ENCODE data around the gene ZG16. TPM values are rescaled to one million over a fixed set of nuclear protein-coding genes. Genes with fewer than 3 reads are reported as not detected.
A peak's percentile ranks its signal among the peaks of the same experiment; 100 is the strongest.

The ZG16 gene
- total and polyA plus RNA-seq, 9 of the 15 experiments (the other 6 are each of a cell fraction or from before 2014, with no cell fraction given), result 0.04 TPM; not detected in 8

DNA sequence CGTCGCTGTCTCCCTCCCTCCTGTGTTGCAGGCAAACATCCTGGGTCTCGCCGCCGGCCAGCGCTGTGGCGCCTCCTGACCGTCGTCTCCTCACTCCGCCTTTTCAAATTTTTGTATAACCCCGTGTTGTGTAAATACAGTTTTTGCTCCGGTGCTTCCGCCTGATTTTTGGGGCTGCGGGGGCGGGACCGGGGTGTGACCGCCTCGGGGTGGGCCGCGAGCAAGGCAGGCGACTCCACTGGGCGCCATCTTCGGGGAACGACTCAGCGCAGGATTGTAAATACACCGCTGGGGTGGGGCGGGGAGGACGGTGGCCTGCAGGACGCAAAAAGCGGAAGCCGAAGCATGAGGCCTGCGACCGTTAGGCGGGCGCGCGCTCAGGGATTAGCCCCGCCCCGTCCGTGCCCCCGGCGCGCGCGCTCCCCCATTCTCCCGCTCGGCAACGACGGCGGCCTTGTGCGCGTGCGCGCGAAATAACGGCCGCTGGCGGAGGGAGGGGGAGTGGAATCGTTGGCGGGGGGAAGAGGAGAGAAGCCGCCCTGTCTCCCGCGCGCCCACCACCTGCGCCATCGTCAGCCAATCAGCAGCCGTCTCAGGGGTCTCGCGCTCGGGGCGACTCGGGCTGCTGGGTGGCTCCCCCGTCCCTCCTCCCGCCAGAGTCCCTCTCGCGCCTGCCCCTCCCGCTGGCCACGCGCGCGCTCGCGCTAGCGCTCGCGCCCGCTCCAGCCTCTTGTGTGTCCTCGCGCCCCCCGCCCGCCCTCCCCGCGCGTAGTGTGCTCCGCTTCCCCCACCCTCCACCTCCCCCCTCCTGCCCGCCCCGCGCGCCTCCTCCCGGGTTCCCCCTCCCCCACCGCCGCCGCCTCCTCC lies 27.4 kb downstream of the ZG16 start (continued):
- TF ChIP-seq, protein P1, sequence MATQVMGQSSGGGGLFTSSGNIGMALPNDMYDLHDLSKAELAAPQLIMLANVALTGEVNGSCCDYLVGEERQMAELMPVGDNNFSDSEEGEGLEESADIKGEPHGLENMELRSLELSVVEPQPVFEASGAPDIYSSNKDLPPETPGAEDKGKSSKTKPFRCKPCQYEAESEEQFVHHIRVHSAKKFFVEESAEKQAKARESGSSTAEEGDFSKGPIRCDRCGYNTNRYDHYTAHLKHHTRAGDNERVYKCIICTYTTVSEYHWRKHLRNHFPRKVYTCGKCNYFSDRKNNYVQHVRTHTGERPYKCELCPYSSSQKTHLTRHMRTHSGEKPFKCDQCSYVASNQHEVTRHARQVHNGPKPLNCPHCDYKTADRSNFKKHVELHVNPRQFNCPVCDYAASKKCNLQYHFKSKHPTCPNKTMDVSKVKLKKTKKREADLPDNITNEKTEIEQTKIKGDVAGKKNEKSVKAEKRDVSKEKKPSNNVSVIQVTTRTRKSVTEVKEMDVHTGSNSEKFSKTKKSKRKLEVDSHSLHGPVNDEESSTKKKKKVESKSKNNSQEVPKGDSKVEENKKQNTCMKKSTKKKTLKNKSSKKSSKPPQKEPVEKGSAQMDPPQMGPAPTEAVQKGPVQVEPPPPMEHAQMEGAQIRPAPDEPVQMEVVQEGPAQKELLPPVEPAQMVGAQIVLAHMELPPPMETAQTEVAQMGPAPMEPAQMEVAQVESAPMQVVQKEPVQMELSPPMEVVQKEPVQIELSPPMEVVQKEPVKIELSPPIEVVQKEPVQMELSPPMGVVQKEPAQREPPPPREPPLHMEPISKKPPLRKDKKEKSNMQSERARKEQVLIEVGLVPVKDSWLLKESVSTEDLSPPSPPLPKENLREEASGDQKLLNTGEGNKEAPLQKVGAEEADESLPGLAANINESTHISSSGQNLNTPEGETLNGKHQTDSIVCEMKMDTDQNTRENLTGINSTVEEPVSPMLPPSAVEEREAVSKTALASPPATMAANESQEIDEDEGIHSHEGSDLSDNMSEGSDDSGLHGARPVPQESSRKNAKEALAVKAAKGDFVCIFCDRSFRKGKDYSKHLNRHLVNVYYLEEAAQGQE (IDR thresholded peaks at IDR 0.05; ENCODE audit: borderline replicate concordance), result no peak
- TF ChIP-seq, protein P1 (CRISPR knock-in tag; IDR thresholded peaks at IDR 0.05; ENCODE audit: low read depth), result peak; percentile 76
- TF ChIP-seq JUND (IDR thresholded peaks at IDR 0.05; ENCODE audit: borderline replicate concordance, low read depth, low read length) (peak; percentile 77), JUND (tag; IDR thresholded peaks at IDR 0.05; ENCODE audit: borderline replicate concordance, low read depth, low read length) (peak; percentile 34; the same call in 1 of the 3 replicates), ZNF431 (CRISPR knock-in tag; IDR thresholded peaks at IDR 0.05) (peak; percentile 29; the same call in 1 of the 2 replicates), ZNF79 (CRISPR knock-in tag; IDR thresholded peaks at IDR 0.05; ENCODE audit: low read depth) (no peak), ZNF668 (CRISPR knock-in tag; IDR thresholded peaks at IDR 0.05) (0 out of 2 replicates have a peak, but pooled peaks have one; percentile 47), TBP (optimal IDR thresholded peaks at IDR 0.05; ENCODE audit: low read depth, low read length) (peak; percentile 74), HNRNPLL (IDR thresholded peaks at IDR 0.05; ENCODE audit: low read depth, low read length, poor library complexity, severe bottlenecking) (peak; percentile 86), HMG20B (CRISPR knock-in tag; IDR thresholded peaks at IDR 0.05) (no peak), HIVEP1 (CRISPR knock-in tag; IDR thresholded peaks at IDR 0.05) (no peak), PML (IDR thresholded peaks at IDR 0.05; ENCODE audit: low read length) (peak; percentile 78), ELF2 (CRISPR knock-in tag; IDR thresholded peaks at IDR 0.05) (no peak), CHD2 (IDR thresholded peaks at IDR 0.05; ENCODE audit: low read depth, low read length) (peak; percentile 57; the same call in 1 of the 2 replicates), RBM39 (optimal IDR thresholded peaks at IDR 0.05; ENCODE audit: low read depth, low read length) (no peak), ELF1 (tag; IDR thresholded peaks at IDR 0.05) (peak; percentile 77), CHCHD3 (CRISPR knock-in tag; IDR thresholded peaks at IDR 0.05) (no peak), SMARCB1 (IDR thresholded peaks at IDR 0.05; ENCODE audit: insufficient read length, low read depth) (no peak), XRCC3 (IDR thresholded peaks at IDR 0.05) (no peak), ZFPM2 (CRISPR knock-in tag; IDR thresholded peaks at IDR 0.05) (no peak)
- TF ChIP-seq, protein P2, sequence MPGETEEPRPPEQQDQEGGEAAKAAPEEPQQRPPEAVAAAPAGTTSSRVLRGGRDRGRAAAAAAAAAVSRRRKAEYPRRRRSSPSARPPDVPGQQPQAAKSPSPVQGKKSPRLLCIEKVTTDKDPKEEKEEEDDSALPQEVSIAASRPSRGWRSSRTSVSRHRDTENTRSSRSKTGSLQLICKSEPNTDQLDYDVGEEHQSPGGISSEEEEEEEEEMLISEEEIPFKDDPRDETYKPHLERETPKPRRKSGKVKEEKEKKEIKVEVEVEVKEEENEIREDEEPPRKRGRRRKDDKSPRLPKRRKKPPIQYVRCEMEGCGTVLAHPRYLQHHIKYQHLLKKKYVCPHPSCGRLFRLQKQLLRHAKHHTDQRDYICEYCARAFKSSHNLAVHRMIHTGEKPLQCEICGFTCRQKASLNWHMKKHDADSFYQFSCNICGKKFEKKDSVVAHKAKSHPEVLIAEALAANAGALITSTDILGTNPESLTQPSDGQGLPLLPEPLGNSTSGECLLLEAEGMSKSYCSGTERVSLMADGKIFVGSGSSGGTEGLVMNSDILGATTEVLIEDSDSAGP (CRISPR knock-in tag; IDR thresholded peaks at IDR 0.05), result no peak
